Natural killer cell (primary cell): Measurements from ENCODE around the gene RPTN. TPM values are rescaled to one million over a fixed set of nuclear protein-coding genes. Genes with fewer than 3 reads are reported as not detected.

ENCODE experiments used
- ATAC-seq, 3 donors: fragments of 150-1000 bp in 2 of 3; fragments of 200-7000 bp in 1 of 3; cut with Tn5 transposase; 1 replicate in 1 of 3; 2 replicates in 2 of 3; pipeline ENCODE4 v1.10.0; 2021; ENCODE audit warnings: mild to moderate bottlenecking in 2 of 3, moderate library complexity in 2 of 3
- DNase-seq, 2 donors: peaks; one replicate each; pipeline versions ENCODE4 v3.0.0 to v3.0.0-alpha.2; 2013 to 2021; ENCODE audit warnings: mixed read lengths in 1 of 2
- H3K27ac ChIP-seq: one replicate; pipeline ENCODE4 v1.5.1; 2013; ENCODE audit warnings: mild to moderate bottlenecking, low read length
- H3K27me3 ChIP-seq: one replicate; pipeline ENCODE4 v1.6.1; 2013; ENCODE audit warnings: low read length; ENCODE audit not compliant: control insufficient read depth, insufficient read depth
- H3K36me3 ChIP-seq: one replicate; pipeline ENCODE4 v1.6.1; 2013; ENCODE audit warnings: low read length; ENCODE audit not compliant: control insufficient read depth, insufficient read depth
- H3K4me1 ChIP-seq: one replicate; pipeline ENCODE4 v1.6.1; 2013; ENCODE audit warnings: low read length; ENCODE audit not compliant: control insufficient read depth, insufficient read depth
- H3K4me3 ChIP-seq: one replicate; pipeline ENCODE4 v1.5.1; 2013; ENCODE audit warnings: low read length
- H3K9me3 ChIP-seq: one replicate; pipeline ENCODE4 v1.6.1; 2013; ENCODE audit warnings: low read length; ENCODE audit not compliant: control insufficient read depth, insufficient read depth
- H3K27ac Mint-ChIP-seq, 2 donors: one replicate each; pipeline ENCODE4 v1.8.0; 2022; ENCODE audit warnings: mild to moderate bottlenecking in 2 of 2, mixed read lengths in 2 of 2, moderate library complexity in 1 of 2
- H3K27me3 Mint-ChIP-seq, 2 donors: one replicate each; pipeline ENCODE4 v1.8.0; 2022; ENCODE audit warnings: low read depth in 2 of 2, mixed read lengths in 2 of 2
- H3K36me3 Mint-ChIP-seq: one replicate; pipeline ENCODE4 v1.8.0; 2022; ENCODE audit warnings: mixed read lengths
- H3K4me1 Mint-ChIP-seq, 2 donors: one replicate each; pipeline ENCODE4 v1.8.0; 2022; ENCODE audit warnings: mixed read lengths in 2 of 2
- H3K4me3 Mint-ChIP-seq: one replicate; pipeline ENCODE4 v1.8.0; 2022; ENCODE audit warnings: mild to moderate bottlenecking, moderate library complexity, mixed read lengths
- H3K9me3 Mint-ChIP-seq, 2 donors: one replicate each; pipeline ENCODE4 v1.8.0; 2022; ENCODE audit warnings: mixed read lengths in 2 of 2
- WGBS: methylation state at CpG from one replicate; pipeline ENCODE4 v1.1.7; 2013; ENCODE audit warnings: missing lambda C conversion rate; ENCODE audit not compliant: insufficient coverage; 5-methylcytosine and 5-hydroxymethylcytosine counted together
- intact Hi-C: fragments of 100-400 bp; cut with micrococcal nuclease; formaldehyde crosslinking; loops from one replicate; pipeline ENCODE4 v1.14.2; 2022
- total RNA-seq, 4 donors: library from RNA; stranded (reverse); fragments of 120-200 nt in 1 of 4; gene quantifications; one replicate each; pipeline versions ENCODE4 v1.2.3 to v1.2.4, GENCODE V29; 2013 to 2022
- TF ChIP-seq, protein P1 (sequence below): fragments of 200-600 bp; IDR thresholded peaks from one replicate; pipeline ENCODE4 v1.8.0; 2022; ENCODE audit warnings: antibody characterized with exemption

Gene RPTN
- total RNA-seq, 3 donors from 2014 or later (not counting 1 experiment from before 2014, with no cell fraction given): not detected

GRCh38 chr1:152168535-152168868 lies 9.5 kb upstream of the RPTN start:
- TF ChIP-seq, protein P1, sequence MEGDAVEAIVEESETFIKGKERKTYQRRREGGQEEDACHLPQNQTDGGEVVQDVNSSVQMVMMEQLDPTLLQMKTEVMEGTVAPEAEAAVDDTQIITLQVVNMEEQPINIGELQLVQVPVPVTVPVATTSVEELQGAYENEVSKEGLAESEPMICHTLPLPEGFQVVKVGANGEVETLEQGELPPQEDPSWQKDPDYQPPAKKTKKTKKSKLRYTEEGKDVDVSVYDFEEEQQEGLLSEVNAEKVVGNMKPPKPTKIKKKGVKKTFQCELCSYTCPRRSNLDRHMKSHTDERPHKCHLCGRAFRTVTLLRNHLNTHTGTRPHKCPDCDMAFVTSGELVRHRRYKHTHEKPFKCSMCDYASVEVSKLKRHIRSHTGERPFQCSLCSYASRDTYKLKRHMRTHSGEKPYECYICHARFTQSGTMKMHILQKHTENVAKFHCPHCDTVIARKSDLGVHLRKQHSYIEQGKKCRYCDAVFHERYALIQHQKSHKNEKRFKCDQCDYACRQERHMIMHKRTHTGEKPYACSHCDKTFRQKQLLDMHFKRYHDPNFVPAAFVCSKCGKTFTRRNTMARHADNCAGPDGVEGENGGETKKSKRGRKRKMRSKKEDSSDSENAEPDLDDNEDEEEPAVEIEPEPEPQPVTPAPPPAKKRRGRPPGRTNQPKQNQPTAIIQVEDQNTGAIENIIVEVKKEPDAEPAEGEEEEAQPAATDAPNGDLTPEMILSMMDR: no peak
- intact Hi-C loops: no loop called here
- Histone ChIP-seq H3K4me1 (no peaks in the 10 kb centered on the region), H3K27ac (no peak overlapping the region), H3K27me3 (no peaks in the 10 kb centered on the region), H3K4me3 (no peak overlapping the region), H3K36me3 (no peaks in the 10 kb centered on the region), H3K9me3 (no peaks in the 10 kb centered on the region)
- Mint-ChIP-seq H3K27me3 (peaks cover 11 to 13% of the 10 kb centered on the region in 2 donors), H3K4me3 (no peak overlapping the region), H3K27ac (no peak overlapping the region), H3K36me3 (no peaks in the 10 kb centered on the region), H3K4me1 (peaks cover 0 to 5% of the 10 kb centered on the region in 2 donors), H3K9me3 (no peaks in the 10 kb centered on the region)
- ATAC-seq: no peak
- no peak for DNase-seq
- whole genome bisulfite sequencing: 45% methylated on average over 1 of the region's 1 CpG

- Histone ChIP-seq H3K4me3 (no peak overlapping the region), H3K9me3 (no peaks in the 10 kb centered on the region), H3K27ac (no peak overlapping the region), H3K27me3 (no peaks in the 10 kb centered on the region), H3K36me3 (no peaks in the 10 kb centered on the region), H3K4me1 (no peaks in the 10 kb centered on the region)
- peaks cover 0 to 5% of the 10 kb centered on the region in 2 donors for H3K4me1 Mint-ChIP-seq
- no peak overlapping the region for H3K27ac Mint-ChIP-seq
- TF ChIP-seq, protein P1: no peak
- peaks cover 11 to 13% of the 10 kb centered on the region in 2 donors for H3K27me3 Mint-ChIP-seq
- ATAC-seq (no peak), DNase-seq (no peak)
- WGBS: 27% methylated on average over 3 of the region's 3 CpGs
- H3K9me3 Mint-ChIP-seq: no peaks in the 10 kb centered on the region
- H3K36me3 Mint-ChIP-seq: no peaks in the 10 kb centered on the region
- intact Hi-C loops: no loop called here
- no peak overlapping the region for H3K4me3 Mint-ChIP-seq
These were observed 9.0 kb upstream of the RPTN start for GRCh38 chr1:152167835-152168534.

- Mint-ChIP-seq H3K9me3 (no peaks in the 10 kb centered on the region), H3K27me3 (peaks cover 13 to 15% of the 10 kb centered on the region in 2 donors), H3K4me1 (peaks cover 0 to 5% of the 10 kb centered on the region in 2 donors), H3K36me3 (no peaks in the 10 kb centered on the region), H3K27ac (no peak overlapping the region), H3K4me3 (no peak overlapping the region)
- Histone ChIP-seq H3K4me1 (no peaks in the 10 kb centered on the region), H3K4me3 (no peak overlapping the region), H3K9me3 (no peaks in the 10 kb centered on the region), H3K36me3 (no peaks in the 10 kb centered on the region), H3K27ac (no peak overlapping the region), H3K27me3 (no peaks in the 10 kb centered on the region)
- DNase-seq: no peak
- no peak for ATAC-seq
- TF ChIP-seq, protein P1: no peak
- intact Hi-C loops: no loop called here
- 34% methylated on average over 1 of the region's 1 CpG for WGBS
These were observed 7.9 kb upstream of the RPTN start for GRCh38 chr1:152166966-152167365.
